H1 (cell line): ENCODE data around the gene B3GALNT1. TPM values are rescaled to one million over a fixed set of nuclear protein-coding genes. Genes with fewer than 3 reads are reported as not detected.

Experiments
- CTCF ChIA-PET: fragments of 300-600 bp; sonication (Branson Sonifier 250); formaldehyde crosslinking; loops from one replicate; lab custom pipeline; 2021; ENCODE audit not compliant: partially characterized antibody; lab: Charles Lee
- POLR2A ChIA-PET: fragments of 300-600 bp; sonication (Branson Sonifier 250); formaldehyde crosslinking; loops from one replicate; lab custom pipeline; 2021; ENCODE audit warnings: inconsistent platforms; ENCODE audit not compliant: partially characterized antibody; lab: Charles Lee
- DNase-seq, 2 experiments: peaks; one replicate each; pipeline versions ENCODE4 v3.0.0 to v3.0.0-alpha.2; 2010 to 2022; ENCODE audit warnings: low spot score in 2 of 2, low read depth in 1 of 2, mixed read lengths in 1 of 2
- FAIRE-seq: peaks from 2 replicates; lab custom pipeline; 2011; peaks lifted over from hg19 to GRCh38; lab: Jason Lieb, UNC
- H2AFZ ChIP-seq: 2 replicates; pipeline ENCODE4 v1.8.1; 2012; ENCODE audit warnings: low read length, inconsistent platforms
- H2AK5ac ChIP-seq: 2 replicates; pipeline ENCODE4 v1.6.1; 2013; ENCODE audit warnings: low read depth, low read length
- H2BK120ac ChIP-seq: replicated peaks from 2 replicates; pipeline ENCODE3; 2013; ENCODE audit warnings: low read depth, low read length, inconsistent platforms
- H2BK12ac ChIP-seq: 2 replicates; pipeline ENCODE4 v1.6.1; 2013; ENCODE audit warnings: low read depth, low read length
- H2BK15ac ChIP-seq: 2 replicates; pipeline ENCODE4 v1.6.1; 2013; ENCODE audit warnings: low read length
- H2BK20ac ChIP-seq: 2 replicates; pipeline ENCODE4 v1.6.1; 2013; ENCODE audit warnings: low read length
- H2BK5ac ChIP-seq: 2 replicates; pipeline ENCODE4 v1.6.1; 2013; ENCODE audit warnings: low read depth, low read length
- H3K14ac ChIP-seq: 2 replicates; pipeline ENCODE4 v1.6.1; 2013; ENCODE audit warnings: inconsistent platforms; ENCODE audit not compliant: insufficient read length
- H3K18ac ChIP-seq: 2 replicates; pipeline ENCODE4 v1.6.1; 2013; ENCODE audit warnings: low read length; ENCODE audit errors: extremely low read depth
- H3K23ac ChIP-seq: 2 replicates; pipeline ENCODE4 v1.6.1; 2013; ENCODE audit warnings: inconsistent platforms; ENCODE audit not compliant: insufficient read length
- H3K23me2 ChIP-seq: 2 replicates; pipeline ENCODE4 v1.6.1; 2013; ENCODE audit warnings: low read depth, low read length
- H3K27ac ChIP-seq: 2 replicates; pipeline ENCODE4 v1.6.1; 2011; ENCODE audit warnings: low read depth, low read length, inconsistent platforms
- H3K27me3 ChIP-seq, 4 experiments: replicated peaks in 1 of 4; 1 replicate in 1 of 4; 2 replicates in 3 of 4; pipeline versions ENCODE4 v1.6.1 to v1.8.1; 2011 to 2013; ENCODE audit warnings: low read length in 3 of 4, mild to moderate bottlenecking in 3 of 4, inconsistent platforms in 2 of 4, mixed read lengths in 2 of 4, moderate library complexity in 1 of 4; ENCODE audit not compliant: control insufficient read depth in 3 of 4, insufficient read depth in 3 of 4; ENCODE audit errors: extremely low read depth in 1 of 4
- H3K36me3 ChIP-seq, 4 experiments: 2 replicates each; pipeline versions ENCODE4 v1.6.1 to v1.8.1; 2011 to 2013; ENCODE audit warnings: mild to moderate bottlenecking in 4 of 4, low read length in 3 of 4, moderate library complexity in 2 of 4, control low read depth in 1 of 4, inconsistent platforms in 1 of 4; ENCODE audit not compliant: insufficient read depth in 4 of 4, control insufficient read depth in 2 of 4
- H3K4ac ChIP-seq: replicated peaks from 2 replicates; pipeline ENCODE3; 2013; ENCODE audit warnings: low read length, low read depth, mixed read lengths, inconsistent platforms; ENCODE audit not compliant: insufficient read length
- H3K4me1 ChIP-seq, 4 experiments: replicated peaks in 1 of 4; 1 replicate in 1 of 4; 2 replicates in 3 of 4; pipeline versions ENCODE4 v1.6.1 to v1.8.1; 2011 to 2013; ENCODE audit warnings: low read length in 3 of 4, inconsistent platforms in 2 of 4, mixed read lengths in 1 of 4; ENCODE audit not compliant: insufficient read depth in 4 of 4, control insufficient read depth in 3 of 4
- H3K4me2 ChIP-seq, 2 experiments: 2 replicates each; pipeline versions ENCODE4 v1.6.1 to v1.8.1; 2011 to 2013; ENCODE audit warnings: low read depth in 2 of 2, low read length in 2 of 2, control low read depth in 1 of 2, inconsistent platforms in 1 of 2, mild to moderate bottlenecking in 1 of 2; ENCODE audit not compliant: insufficient read depth in 1 of 2
- H3K4me3 ChIP-seq, 4 experiments: fragments of 200-600, 300-600 bp in 1 of 4; sonication (generic), shearing (Covaris generic), sonication (Bioruptor Twin) in 1 of 4; 2 replicates each; pipeline versions ENCODE4 v1.5.1 to v1.8.1; 2011 to 2016; ENCODE audit warnings: low read length in 4 of 4, low read depth in 3 of 4, control low read depth in 2 of 4, inconsistent platforms in 2 of 4, mild to moderate bottlenecking in 2 of 4, mixed read lengths in 1 of 4, moderate library complexity in 1 of 4; ENCODE audit not compliant: insufficient read depth in 2 of 4; ENCODE audit errors: extremely low read depth in 1 of 4
- H3K56ac ChIP-seq: replicated peaks from 2 replicates; pipeline ENCODE3; 2013; ENCODE audit warnings: low read depth, mild to moderate bottlenecking, mixed read lengths, low read length, inconsistent platforms; ENCODE audit not compliant: insufficient read length
- H3K79me1 ChIP-seq: 2 replicates; pipeline ENCODE4 v1.6.1; 2013; ENCODE audit warnings: low read depth, low read length, control low read depth
- H3K79me2 ChIP-seq, 2 experiments: 2 replicates each; pipeline versions ENCODE4 v1.6.1 to v1.8.1; 2012 to 2013; ENCODE audit warnings: low read length in 2 of 2, mild to moderate bottlenecking in 2 of 2, inconsistent platforms in 1 of 2; ENCODE audit not compliant: insufficient read depth in 2 of 2, control insufficient read depth in 1 of 2
- H3K9ac ChIP-seq, 4 experiments: replicated peaks in 1 of 4; 1 replicate in 1 of 4; 2 replicates in 3 of 4; pipeline versions ENCODE4 v1.6.1 to v1.8.1; 2011 to 2013; ENCODE audit warnings: low read depth in 3 of 4, low read length in 3 of 4, control low read depth in 2 of 4, mild to moderate bottlenecking in 2 of 4, moderate library complexity in 2 of 4, inconsistent platforms in 1 of 4; ENCODE audit errors: extremely low read depth in 1 of 4
- H3K9me3 ChIP-seq, 2 experiments: 2 replicates each; pipeline versions ENCODE4 v1.6.1 to v1.8.1; 2012 to 2013; ENCODE audit warnings: mild to moderate bottlenecking in 2 of 2, moderate library complexity in 2 of 2, control low read depth in 1 of 2, inconsistent platforms in 1 of 2, low read depth in 1 of 2, low read length in 1 of 2, mixed read lengths in 1 of 2; ENCODE audit not compliant: insufficient read depth in 2 of 2
- H4K20me1 ChIP-seq, 2 experiments: replicated peaks in 1 of 2; 2 replicates each; pipeline versions ENCODE3 to v1.8.1; 2011 to 2013; ENCODE audit warnings: inconsistent platforms in 2 of 2, low read length in 2 of 2, mild to moderate bottlenecking in 1 of 2; ENCODE audit not compliant: insufficient read depth in 2 of 2, control insufficient read depth in 1 of 2
- H4K5ac ChIP-seq: 2 replicates; pipeline ENCODE4 v1.6.1; 2013; ENCODE audit warnings: low read length, low read depth, mixed read lengths, inconsistent platforms; ENCODE audit not compliant: insufficient read length
- H4K8ac ChIP-seq: 2 replicates; pipeline ENCODE4 v1.8.0; 2013; ENCODE audit warnings: mild to moderate bottlenecking, moderate library complexity, low read length, inconsistent platforms; ENCODE audit not compliant: insufficient read depth; ENCODE audit errors: extremely low read depth
- H4K91ac ChIP-seq: replicated peaks from 2 replicates; pipeline ENCODE3; 2013; ENCODE audit warnings: low read length, mixed read lengths, inconsistent platforms; ENCODE audit not compliant: insufficient read length
- CEBPB ChIP-seq: IDR thresholded peaks from 2 replicates; pipeline ENCODE4 v1.6.1; 2012; ENCODE audit warnings: low read depth, low read length
- NRF1 ChIP-seq: IDR thresholded peaks from 2 replicates; pipeline ENCODE4 v1.6.1; 2011; ENCODE audit warnings: mild to moderate bottlenecking, low read depth, low read length, improper control_type of control experiment
- PHF8 ChIP-seq: fragments of 200-600 bp; sonication (generic); conservative IDR thresholded peaks from 2 replicates; pipeline ENCODE4 v1.7.1; 2012; ENCODE audit warnings: low read depth, mild to moderate bottlenecking, inconsistent platforms, low read length, moderate library complexity
- RFX5 ChIP-seq: IDR thresholded peaks from 2 replicates; pipeline ENCODE4 v1.6.1; 2011; ENCODE audit warnings: low read depth, low read length, improper control_type of control experiment, borderline replicate concordance
- SUZ12 ChIP-seq: fragments of 200-600 bp; sonication (generic); IDR thresholded peaks from 2 replicates; pipeline ENCODE4 v1.6.1; 2012; ENCODE audit warnings: mild to moderate bottlenecking, inconsistent platforms, low read length, moderate library complexity, mixed read lengths
- WGBS, 2 experiments: shearing (Covaris generic) in 1 of 2; methylation state at CpG; one replicate each; pipeline versions ENCODE4 v1.1.6 to v1.1.7; 2013 to 2015; ENCODE audit warnings: low lambda C conversion rate in 2 of 2, mixed read lengths in 2 of 2, inconsistent platforms in 1 of 2, low coverage in 1 of 2, missing lambda C conversion rate in 1 of 2; ENCODE audit not compliant: insufficient replicate concordance in 2 of 2, insufficient coverage in 1 of 2, insufficient read length in 1 of 2; ENCODE audit errors: extremely low coverage in 1 of 2, missing lambda C conversion rate in 1 of 2; 5-methylcytosine and 5-hydroxymethylcytosine counted together
- polyA plus RNA-seq, 7 experiments: library from polyadenylated mRNA; depleted of rRNA in 3 of 7; stranded (reverse) in 5 of 7; unstranded in 2 of 7; fragments of >200 nt in 5 of 7; fragments of 200-250 nt in 2 of 7; gene quantifications; 1 replicate in 5 of 7; 2 replicates in 1 of 7; 4 replicates in 1 of 7; pipeline versions ENCODE4 v1.2.1 to v1.2.3, GENCODE V29; 2011 to 2013; ENCODE audit warnings: missing spikeins in 2 of 7, mixed read lengths in 2 of 7
- total RNA-seq: library from RNA; stranded (reverse); fragmentation: NEBNext Ultra II Directional; extraction: Animal tissue kit (Norgen Biotek cat#: 25700); gene quantifications from 2 replicates; pipeline ENCODE4 v1.2.1, GENCODE V29; 2021

B3GALNT1 gene
- total and polyA plus RNA-seq, 2 of the 8 experiments (the other 6 are each of a cell fraction or from before 2014, with no cell fraction given): 5.0 to 8.1 TPM

DNA sequence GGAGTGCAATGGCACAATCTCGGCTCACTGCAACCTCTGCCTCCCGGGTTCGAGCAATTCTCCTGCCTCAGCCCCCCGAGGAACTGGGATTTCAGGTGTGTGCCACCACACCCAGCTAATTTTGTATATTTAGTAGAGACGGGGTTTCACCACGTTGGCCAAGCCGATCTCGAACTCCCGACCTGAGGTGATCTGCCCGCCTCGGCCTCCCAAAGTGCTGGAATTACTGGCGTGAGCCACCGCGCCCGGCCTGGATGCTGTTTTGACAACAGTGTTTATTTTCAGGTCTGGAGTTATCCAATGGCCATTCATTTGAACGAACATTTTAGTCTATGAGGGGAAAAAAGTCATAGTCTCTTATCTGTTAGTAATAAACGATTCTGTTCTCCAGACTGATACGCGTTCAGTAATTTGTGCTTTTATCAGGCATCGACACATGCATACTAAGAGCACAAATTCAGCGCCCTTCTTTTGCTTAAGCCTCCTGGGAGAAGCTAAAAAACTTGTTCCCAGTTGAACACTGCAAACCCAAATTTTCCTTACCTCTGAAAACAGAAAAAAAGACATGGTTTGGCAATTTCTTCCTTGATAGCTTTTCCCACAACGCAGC lies 1.3 kb downstream of the B3GALNT1 start:
- ChIA-PET POLR2A (no interaction called here), CTCF (interaction anchor here (1.2 to 1.6 kb wide), 2 partner anchors 161 to 171 kb away, joined by 4 to 5 read pairs; no protein-coding TSS in a partner anchor)
- Histone ChIP-seq H3K4me3 (peak overlapping the region; percentile 49 to 62 (median 55); a peak in 5 of 8 replicates), H3K9ac (peak overlapping the region in 1 of 4 experiments; percentile 68; a peak in 3 of 7 replicates), H3K23ac (no peak overlapping the region), H2AK5ac (no peak overlapping the region), H3K14ac (no peak overlapping the region), H2AFZ (peak overlapping the region; percentile 100; the same call in 1 of the 2 replicates), H3K4me2 (peak overlapping the region; percentile 72 to 94), H3K27ac (no peak overlapping the region), H2BK120ac (no peak overlapping the region), H3K4me1 (no peaks in the 10 kb centered on the region), H2BK20ac (no peak overlapping the region), H3K79me2 (no peaks in the 10 kb centered on the region), H3K56ac (no peak overlapping the region), H4K5ac (no peak overlapping the region), H4K91ac (no peak overlapping the region), H3K9me3 (no peaks in the 10 kb centered on the region), H2BK5ac (no peak overlapping the region), H4K20me1 (no peaks in the 10 kb centered on the region), H3K4ac (no peak overlapping the region), H4K8ac (no peak overlapping the region), H3K23me2 (peaks cover 5% of the 10 kb centered on the region; the same call in 1 of the 2 replicates), H3K36me3 (no peaks in the 10 kb centered on the region), H2BK12ac (no peak overlapping the region), H3K18ac (no peak overlapping the region), H3K79me1 (no peaks in the 10 kb centered on the region), H2BK15ac (no peak overlapping the region), H3K27me3 (peaks cover 3 to 24% (median 12%) of the 10 kb centered on the region in 4 experiments)
- TF ChIP-seq SUZ12 (no peak), RFX5 (no peak), CEBPB (no peak), NRF1 (no peak), PHF8 (no peak)
- DNase-seq (no peak), FAIRE-seq (no peak)
- 93% methylated on average over 22 of the region's 22 CpGs; no CpG with 5 or more reads in 1 of the 2 experiments for WGBS, 2 experiments
